ENCODE data around the gene CS.

Gene CS

DNA sequence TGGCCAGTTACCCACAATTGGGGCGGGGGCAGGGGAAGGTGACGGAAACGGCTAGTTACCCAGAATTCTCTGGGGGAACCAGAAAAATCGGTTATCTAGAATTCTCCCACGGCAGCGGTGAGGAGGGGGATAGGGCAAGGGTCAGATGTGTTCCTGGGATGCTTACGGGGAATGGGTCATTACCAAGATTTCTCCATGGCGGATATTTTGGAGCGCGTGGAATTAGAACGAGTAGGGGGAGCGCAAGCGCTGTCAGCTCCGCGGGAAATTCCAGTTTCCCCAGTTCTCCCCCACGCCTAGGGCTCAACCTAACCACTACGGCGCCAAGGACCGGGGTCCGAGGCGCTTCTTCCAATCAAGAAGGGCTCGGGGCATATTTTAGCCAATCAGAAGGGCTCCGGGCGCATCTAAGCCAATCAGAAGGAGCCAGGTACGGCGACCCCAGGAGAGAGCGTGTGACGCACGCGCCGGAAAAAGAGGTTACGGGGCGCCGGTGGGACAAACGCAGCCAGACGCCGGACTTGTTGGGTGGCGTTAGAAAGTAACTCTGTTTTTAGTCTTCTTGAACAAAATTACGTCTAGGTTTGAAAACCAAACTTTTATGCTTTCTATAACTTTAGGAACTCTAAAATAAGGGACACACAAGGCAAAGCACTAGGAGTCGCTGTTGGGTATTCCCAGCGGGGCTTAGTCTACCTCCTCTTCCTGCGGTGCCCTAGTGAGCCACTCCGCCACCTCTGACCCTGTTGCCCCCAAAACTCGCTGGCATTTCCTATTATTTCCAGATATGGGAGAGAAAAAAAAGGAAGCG lies 33.8 kb upstream of the CS start, which contains the start of gene PAN2:
Gene PAN2 (minus strand): TSS at position 322 of the 811 bp plus-strand sequence. CDS start 906 bp downstream, outside the sequence.
- H3K36me3 Mint-ChIP-seq (ENCODE audit: low read depth), result no peaks in the 10 kb centered on the region

GRCh38 chr12:56333197-56333678 lies 33.1 kb upstream of the CS start:
- H3K27ac Mint-ChIP-seq, result peak overlapping the region; percentile 99
- TF ChIP-seq, protein P1, sequence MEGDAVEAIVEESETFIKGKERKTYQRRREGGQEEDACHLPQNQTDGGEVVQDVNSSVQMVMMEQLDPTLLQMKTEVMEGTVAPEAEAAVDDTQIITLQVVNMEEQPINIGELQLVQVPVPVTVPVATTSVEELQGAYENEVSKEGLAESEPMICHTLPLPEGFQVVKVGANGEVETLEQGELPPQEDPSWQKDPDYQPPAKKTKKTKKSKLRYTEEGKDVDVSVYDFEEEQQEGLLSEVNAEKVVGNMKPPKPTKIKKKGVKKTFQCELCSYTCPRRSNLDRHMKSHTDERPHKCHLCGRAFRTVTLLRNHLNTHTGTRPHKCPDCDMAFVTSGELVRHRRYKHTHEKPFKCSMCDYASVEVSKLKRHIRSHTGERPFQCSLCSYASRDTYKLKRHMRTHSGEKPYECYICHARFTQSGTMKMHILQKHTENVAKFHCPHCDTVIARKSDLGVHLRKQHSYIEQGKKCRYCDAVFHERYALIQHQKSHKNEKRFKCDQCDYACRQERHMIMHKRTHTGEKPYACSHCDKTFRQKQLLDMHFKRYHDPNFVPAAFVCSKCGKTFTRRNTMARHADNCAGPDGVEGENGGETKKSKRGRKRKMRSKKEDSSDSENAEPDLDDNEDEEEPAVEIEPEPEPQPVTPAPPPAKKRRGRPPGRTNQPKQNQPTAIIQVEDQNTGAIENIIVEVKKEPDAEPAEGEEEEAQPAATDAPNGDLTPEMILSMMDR (IDR thresholded peaks at IDR 0.05), result no peak
- H3K4me3 Mint-ChIP-seq, result peak overlapping the region; percentile 89
- peaks cover 26% of the 10 kb centered on the region for H3K4me1 Mint-ChIP-seq
- H3K36me3 Mint-ChIP-seq (ENCODE audit: low read depth), result peaks cover 3% of the 10 kb centered on the region
- no peaks in the 10 kb centered on the region for H3K9me3 Mint-ChIP-seq
- peaks cover 7% of the 10 kb centered on the region for H3K27me3 Mint-ChIP-seq (ENCODE audit: low read depth, poor library complexity)
- no peak for DNase-seq

More for the DNA sequence above, 33.8 kb upstream of the CS start, which contains the start of gene PAN2:
- peak; percentile 82 for DNase-seq
- H3K4me1 Mint-ChIP-seq, result peaks cover 26% of the 10 kb centered on the region
- no peaks in the 10 kb centered on the region for H3K9me3 Mint-ChIP-seq
- H3K27me3 Mint-ChIP-seq (ENCODE audit: low read depth, poor library complexity), result peaks cover 11% of the 10 kb centered on the region
- H3K27ac Mint-ChIP-seq, result peak within 1 kb of the TSS; percentile 99
- TF ChIP-seq, protein P1 (IDR thresholded peaks at IDR 0.05), result peak; percentile 60
- H3K4me3 Mint-ChIP-seq, result peak within 1 kb of the TSS; percentile 89

- no peak for DNase-seq
- Mint-ChIP-seq H3K9me3 (no peaks in the 10 kb centered on the region), H3K27me3 (ENCODE audit: low read depth, poor library complexity) (peaks cover 7% of the 10 kb centered on the region), H3K27ac (peak overlapping the region; percentile 99), H3K36me3 (ENCODE audit: low read depth) (peaks cover 9% of the 10 kb centered on the region), H3K4me1 (peaks cover 26% of the 10 kb centered on the region), H3K4me3 (peak overlapping the region; percentile 89)
- TF ChIP-seq, protein P1 (IDR thresholded peaks at IDR 0.05), result no peak
Observed at GRCh38 chr12:56332512-56333196, 32.5 kb upstream of the CS start.

DNA sequence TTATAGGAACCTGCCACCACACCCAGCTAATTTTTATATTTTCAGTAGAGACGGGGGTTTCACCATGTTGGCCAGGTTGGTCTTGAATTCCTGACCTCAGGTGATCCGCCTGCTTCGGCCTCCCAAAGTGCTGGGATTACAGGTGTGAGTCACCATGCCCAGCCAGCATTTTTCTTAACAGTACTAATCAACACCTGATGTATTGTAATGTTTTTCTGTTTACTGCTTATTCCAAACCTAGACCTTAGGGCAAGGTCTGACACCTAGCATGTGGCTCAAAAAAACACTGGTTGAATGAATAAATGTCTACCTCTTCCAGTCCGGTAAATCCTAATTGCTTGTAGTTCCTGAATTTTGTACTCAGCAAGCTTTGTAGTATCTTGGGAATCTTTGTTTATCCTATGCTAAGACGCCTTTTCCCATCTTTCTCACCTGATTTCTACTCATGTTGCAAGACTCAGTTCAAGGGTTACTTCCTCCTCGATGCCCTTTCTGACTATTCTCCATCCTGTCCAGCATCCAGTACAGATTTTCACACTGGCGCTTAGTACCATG lies 30.9 kb upstream of the CS start:
- Mint-ChIP-seq H3K4me1 (peaks cover 26% of the 10 kb centered on the region), H3K4me3 (no peak overlapping the region), H3K27me3 (ENCODE audit: low read depth, poor library complexity) (peaks cover 3% of the 10 kb centered on the region), H3K27ac (peak overlapping the region; percentile 12), H3K9me3 (no peaks in the 10 kb centered on the region), H3K36me3 (ENCODE audit: low read depth) (peaks cover 13% of the 10 kb centered on the region)
- TF ChIP-seq, protein P1 (IDR thresholded peaks at IDR 0.05), result no peak
- DNase-seq, result no peak

DNA sequence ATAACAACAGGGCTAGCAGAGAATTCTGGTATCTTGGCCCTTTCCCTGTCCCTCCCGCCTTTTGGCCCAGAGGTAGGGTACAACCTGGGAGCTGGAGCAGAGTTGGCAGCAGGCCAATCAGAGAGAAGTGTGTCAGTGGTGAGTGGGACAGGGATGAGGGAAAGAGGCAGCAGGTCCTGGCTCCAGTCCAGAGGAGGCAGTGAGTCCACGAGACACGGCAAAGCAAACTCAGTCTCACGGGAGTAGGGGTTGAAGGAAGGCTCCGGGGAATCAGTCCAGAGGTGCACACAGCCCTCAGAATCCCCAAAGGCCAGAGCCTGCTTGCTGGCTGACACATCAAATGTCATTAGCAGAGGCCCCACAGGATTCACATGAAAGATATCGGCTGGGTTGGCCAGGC lies 26.4 kb upstream of the CS start:
- TF ChIP-seq, protein P1 (IDR thresholded peaks at IDR 0.05), result no peak
- H3K9me3 Mint-ChIP-seq, result no peaks in the 10 kb centered on the region
- H3K27ac Mint-ChIP-seq, result no peak overlapping the region
- no peak for DNase-seq
- H3K27me3 Mint-ChIP-seq (ENCODE audit: low read depth, poor library complexity), result no peaks in the 10 kb centered on the region
- H3K36me3 Mint-ChIP-seq (ENCODE audit: low read depth), result peaks cover 31% of the 10 kb centered on the region
- no peak overlapping the region for H3K4me3 Mint-ChIP-seq
- no peaks in the 10 kb centered on the region for H3K4me1 Mint-ChIP-seq
